Activated T-helper 2 cell treated with anti-CD3 and anti-CD28 coated beads, Interferon-gamma antibody, Interleukin-2, Interleukin-4, amounts not matched to agents 10 μg/mL and 5 μg/mL and 100 μg/mL, durations not matched to agents 14 hours and 24 hours and 36 hours (primary cell): Measurements from ENCODE around the gene LNX1. TPM values are rescaled to one million over a fixed set of nuclear protein-coding genes. Genes with fewer than 3 reads are reported as not detected.
A peak's percentile ranks its signal among the peaks of the same experiment; 100 is the strongest.
"Not testable (repeated sequence)": the region's sequence is repeated elsewhere in the genome, so short reads cannot be mapped to it uniquely, and the experiment has no call there.

Experiments used
- DNase-seq: peaks from one replicate; pipeline ENCODE4 v3.0.0; 2021; ENCODE audit warnings: low spot score
- H3K27ac Mint-ChIP-seq: one replicate; pipeline ENCODE4 v1.8.0; 2021; ENCODE audit warnings: mixed read lengths
- H3K27me3 Mint-ChIP-seq: one replicate; pipeline ENCODE4 v1.8.0; 2021; ENCODE audit warnings: low read depth, mixed read lengths
- H3K36me3 Mint-ChIP-seq: one replicate; pipeline ENCODE4 v1.8.0; 2021; ENCODE audit warnings: low read depth, mixed read lengths
- H3K4me1 Mint-ChIP-seq: one replicate; pipeline ENCODE4 v1.8.0; 2021; ENCODE audit warnings: low read depth, mixed read lengths
- H3K4me3 Mint-ChIP-seq: one replicate; pipeline ENCODE4 v1.8.0; 2021; ENCODE audit warnings: low read depth, mild to moderate bottlenecking, moderate library complexity, mixed read lengths
- H3K9me3 Mint-ChIP-seq: one replicate; pipeline ENCODE4 v1.8.0; 2021; ENCODE audit warnings: mixed read lengths
- intact Hi-C: fragments of 100-400 bp; cut with micrococcal nuclease; formaldehyde crosslinking; loops from one replicate; pipeline ENCODE4 v1.15.1; 2023
- total RNA-seq: library from RNA; stranded (reverse); gene quantifications from 2 replicates; pipeline ENCODE4 v1.2.3, GENCODE V29; 2022

LNX1 gene
- total RNA-seq, 1 donor from 2014 or later: not detected

DNA sequence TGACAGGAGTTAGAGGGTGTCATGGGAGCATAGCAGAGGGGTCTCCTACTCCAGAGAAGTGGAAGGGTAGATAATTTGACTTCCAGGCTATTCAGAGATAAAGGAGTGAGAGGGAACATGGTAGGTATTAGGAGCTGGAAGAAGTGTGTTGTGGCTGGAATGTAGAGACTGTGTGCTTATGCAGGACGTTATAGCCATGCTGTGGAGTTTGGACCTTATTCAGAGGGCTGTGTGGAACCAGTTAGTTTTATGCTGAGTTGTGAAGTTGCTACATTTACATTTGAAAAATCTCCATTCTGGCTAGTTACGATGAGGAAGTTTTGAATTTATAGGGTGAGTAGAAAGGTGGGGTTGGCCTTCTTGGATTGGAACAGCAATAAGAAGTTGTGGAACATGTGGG, 146.3 kb downstream of the LNX1 start:
- intact Hi-C loops: no loop called here
- H3K27me3 Mint-ChIP-seq: no peaks in the 10 kb centered on the region
- H3K27ac Mint-ChIP-seq: no peak overlapping the region
- no peak overlapping the region for H3K4me3 Mint-ChIP-seq
- peaks cover 4% of the 10 kb centered on the region for H3K4me1 Mint-ChIP-seq
- DNase-seq: no peak
- peaks cover 58% of the 10 kb centered on the region for H3K36me3 Mint-ChIP-seq
- H3K9me3 Mint-ChIP-seq: no peaks in the 10 kb centered on the region

DNA sequence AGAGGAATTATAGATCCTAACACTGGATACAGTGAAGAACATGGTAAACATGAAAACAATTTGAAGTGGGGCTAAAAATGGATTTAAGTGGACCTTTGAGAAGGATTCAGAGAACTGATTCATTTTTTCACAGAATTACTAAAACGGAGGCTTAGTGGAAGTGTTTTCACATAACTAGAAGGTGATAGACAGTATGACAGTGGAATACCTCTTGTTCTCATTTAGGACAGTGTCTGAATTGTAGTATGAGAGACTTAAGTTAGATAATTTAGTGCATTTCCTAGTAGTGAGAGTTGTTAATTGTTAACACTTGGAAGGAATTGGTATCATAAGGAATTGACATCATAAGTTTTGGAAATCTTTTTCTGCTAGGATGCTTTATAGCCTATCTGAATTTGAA, 149.7 kb downstream of the LNX1 start:
- Mint-ChIP-seq H3K27ac (no peak overlapping the region), H3K4me3 (no peak overlapping the region), H3K9me3 (no peaks in the 10 kb centered on the region), H3K36me3 (peaks cover 68% of the 10 kb centered on the region), H3K4me1 (peaks cover 4% of the 10 kb centered on the region), H3K27me3 (no peaks in the 10 kb centered on the region)
- intact Hi-C loops: no loop called here
- no peak for DNase-seq

DNA sequence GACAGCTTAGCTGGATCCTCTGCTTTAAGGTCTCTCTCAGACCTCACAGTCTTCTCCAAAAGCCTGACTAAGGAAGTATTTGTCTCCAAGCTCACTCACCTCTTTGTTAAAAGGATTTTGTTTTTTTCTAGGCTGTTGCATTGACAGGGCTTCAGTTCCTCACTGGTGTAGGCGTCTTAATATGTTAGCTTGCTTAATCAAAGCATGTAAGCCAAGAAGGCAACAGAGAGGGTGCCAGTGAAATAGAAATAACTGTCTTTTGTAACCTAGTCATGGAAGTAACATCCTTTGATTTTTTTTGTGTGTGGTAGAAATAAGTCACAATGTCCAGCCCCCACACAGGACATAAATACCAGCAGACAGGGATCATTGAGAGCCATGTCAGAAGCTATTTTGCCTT, 155.0 kb downstream of the LNX1 start:
- no peak for DNase-seq
- H3K36me3 Mint-ChIP-seq: peaks cover 65% of the 10 kb centered on the region
- H3K27me3 Mint-ChIP-seq: no peaks in the 10 kb centered on the region
- intact Hi-C loops: loop anchor here (10.0 kb wide), 1 partner anchor 421 kb away; no protein-coding TSS in a partner anchor
- H3K9me3 Mint-ChIP-seq: no peaks in the 10 kb centered on the region
- H3K4me1 Mint-ChIP-seq: peaks cover 12% of the 10 kb centered on the region
- H3K4me3 Mint-ChIP-seq: no peak overlapping the region
- no peak overlapping the region for H3K27ac Mint-ChIP-seq

DNA sequence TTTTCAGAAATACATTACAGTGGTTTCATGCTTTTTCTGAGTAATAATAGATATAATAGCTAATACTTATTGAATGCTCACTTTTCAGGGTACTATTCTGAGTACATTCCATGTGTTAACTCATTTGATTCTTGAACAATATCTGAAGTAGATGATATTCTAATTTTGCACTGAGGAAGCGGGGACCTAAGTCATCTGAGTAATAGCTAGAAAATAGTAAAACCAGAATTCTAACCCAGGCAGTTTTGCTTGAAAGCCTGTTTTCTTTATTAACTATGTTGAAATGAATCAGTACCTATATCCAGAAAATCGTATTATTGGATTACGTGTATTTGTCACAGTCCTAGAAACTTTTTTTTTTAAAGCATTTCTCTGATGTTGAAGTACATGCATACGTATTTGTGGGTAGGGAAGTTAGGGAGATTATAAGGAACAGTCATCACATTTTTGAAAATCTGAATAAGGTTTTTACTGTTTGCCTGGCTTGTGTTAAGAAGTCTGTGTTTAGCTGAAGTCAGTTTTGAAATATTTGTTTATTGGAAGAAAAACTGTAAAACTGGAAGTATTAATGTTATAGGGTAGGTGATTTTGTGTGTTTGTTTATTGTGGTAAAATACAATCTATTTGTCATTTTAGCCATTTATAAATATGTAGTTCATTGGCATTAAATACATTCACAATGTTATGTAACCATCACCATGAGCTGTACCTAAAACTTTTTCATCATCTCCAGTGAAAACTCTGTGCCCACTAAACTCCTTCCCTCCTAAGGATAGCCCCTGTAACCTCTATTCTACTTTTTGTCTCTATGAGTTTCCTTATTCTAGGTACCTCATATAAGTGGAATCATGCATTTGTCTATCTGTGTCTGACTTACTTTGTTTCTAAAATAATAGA, 158.5 kb downstream of the LNX1 start:
- DNase-seq: no peak
- H3K36me3 Mint-ChIP-seq: peaks cover 68% of the 10 kb centered on the region
- peak overlapping the region; percentile 42 for H3K27ac Mint-ChIP-seq
- H3K27me3 Mint-ChIP-seq: no peaks in the 10 kb centered on the region
- H3K4me3 Mint-ChIP-seq: no peak overlapping the region
- intact Hi-C loops: loop anchor here (5.0 to 10.0 kb wide), 2 partner anchors 55 to 418 kb away; partner anchors contain the start of gene FIP1L1
- H3K4me1 Mint-ChIP-seq: peaks cover 21% of the 10 kb centered on the region
- H3K9me3 Mint-ChIP-seq: no peaks in the 10 kb centered on the region

DNA sequence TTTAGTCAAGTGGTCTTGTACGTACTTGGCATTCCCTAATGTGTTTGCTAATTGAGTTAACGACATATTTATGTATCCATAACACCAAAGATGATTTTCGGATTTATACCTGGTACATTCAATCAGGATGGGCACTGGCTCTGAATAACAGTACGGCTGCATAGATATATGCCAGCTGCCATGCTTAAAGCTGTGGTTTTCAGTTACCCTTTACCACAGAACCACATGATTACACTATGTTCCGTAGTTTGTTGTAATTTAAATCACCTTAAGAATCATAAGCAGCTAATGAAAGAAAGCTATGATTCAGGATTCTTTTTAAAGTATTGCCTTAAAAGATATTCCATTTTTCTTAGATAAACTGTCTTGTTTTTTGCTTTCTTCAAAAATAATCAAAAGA, 160.2 kb downstream of the LNX1 start:
- Mint-ChIP-seq H3K27me3 (no peaks in the 10 kb centered on the region), H3K27ac (no peak overlapping the region), H3K4me3 (no peak overlapping the region), H3K4me1 (peaks cover 19% of the 10 kb centered on the region), H3K36me3 (peaks cover 62% of the 10 kb centered on the region), H3K9me3 (no peaks in the 10 kb centered on the region)
- no peak for DNase-seq
- intact Hi-C loops: loop anchor here (5.0 to 10.0 kb wide), 2 partner anchors 54 to 416 kb away; partner anchors contain the start of gene FIP1L1

DNA sequence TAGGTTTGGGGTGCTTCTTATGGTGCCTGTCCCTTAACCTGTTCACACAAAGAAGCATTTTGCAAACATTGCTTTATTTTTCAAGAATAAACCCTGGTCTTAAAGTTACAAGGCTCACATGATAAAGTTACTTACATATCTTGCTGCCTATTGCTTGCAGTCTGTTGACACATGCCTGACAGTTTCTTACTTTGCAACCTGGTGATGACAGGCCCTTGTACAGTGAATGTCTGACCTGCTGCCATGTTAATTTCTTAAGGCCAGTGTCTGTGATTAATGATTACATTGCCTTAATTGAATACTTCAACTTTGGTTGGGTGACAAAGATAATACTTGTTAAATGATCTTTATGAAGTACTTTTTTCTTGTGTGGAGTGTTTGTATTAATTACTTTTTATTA, 163.9 kb downstream of the LNX1 start:
- no peak overlapping the region for H3K27ac Mint-ChIP-seq
- peaks cover 14% of the 10 kb centered on the region for H3K4me1 Mint-ChIP-seq
- no peaks in the 10 kb centered on the region for H3K27me3 Mint-ChIP-seq
- intact Hi-C loops: no loop called here
- no peaks in the 10 kb centered on the region for H3K9me3 Mint-ChIP-seq
- no peak for DNase-seq
- no peak overlapping the region for H3K4me3 Mint-ChIP-seq
- peaks cover 45% of the 10 kb centered on the region for H3K36me3 Mint-ChIP-seq

DNA sequence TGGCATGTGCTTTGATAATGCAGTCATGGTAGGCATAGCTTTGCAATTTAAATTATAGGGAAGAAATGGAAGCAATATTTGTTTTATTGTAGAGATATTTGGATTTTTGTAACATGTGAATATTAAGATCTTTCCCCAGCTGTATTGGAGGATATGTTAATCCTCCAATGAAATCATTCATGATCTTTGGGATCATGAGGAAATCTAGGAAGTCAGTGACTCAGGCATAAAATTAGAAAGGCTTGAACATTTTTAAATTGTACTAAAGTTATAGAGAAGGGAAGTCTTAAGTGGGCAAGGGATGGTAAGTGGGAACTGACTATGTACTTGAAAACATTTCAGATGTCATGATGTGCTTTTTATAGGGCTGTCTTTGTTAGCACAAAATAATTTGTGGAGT, 167.0 kb downstream of the LNX1 start:
- Mint-ChIP-seq H3K27me3 (no peaks in the 10 kb centered on the region), H3K4me1 (peaks cover 3% of the 10 kb centered on the region), H3K4me3 (no peak overlapping the region), H3K9me3 (no peaks in the 10 kb centered on the region), H3K27ac (no peak overlapping the region), H3K36me3 (peaks cover 27% of the 10 kb centered on the region)
- no peak for DNase-seq
- intact Hi-C loops: no loop called here

DNA sequence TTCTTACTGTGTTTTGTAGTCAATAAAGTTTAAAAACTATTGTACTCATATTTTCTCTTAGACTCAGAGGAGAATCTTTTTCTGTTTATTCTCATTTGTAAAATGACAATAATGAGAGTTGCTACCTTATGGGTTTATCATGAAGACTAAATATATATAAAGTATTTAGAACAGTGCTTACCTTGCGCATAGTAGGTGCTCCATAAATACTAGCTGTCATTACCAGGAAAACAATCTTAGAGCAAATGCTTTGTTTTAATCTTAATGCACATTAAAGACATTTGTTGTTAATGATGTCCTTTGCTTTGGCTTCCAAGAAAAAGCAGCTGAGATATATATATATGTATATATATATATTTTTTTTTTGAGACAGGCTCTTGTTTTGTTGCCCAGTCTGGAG, 168.9 kb downstream of the LNX1 start:
- intact Hi-C loops: no loop called here
- DNase-seq: no peak
- Mint-ChIP-seq H3K4me1 (peaks cover 3% of the 10 kb centered on the region), H3K4me3 (no peak overlapping the region), H3K27ac (no peak overlapping the region), H3K27me3 (no peaks in the 10 kb centered on the region), H3K36me3 (peaks cover 15% of the 10 kb centered on the region), H3K9me3 (no peaks in the 10 kb centered on the region)

DNA sequence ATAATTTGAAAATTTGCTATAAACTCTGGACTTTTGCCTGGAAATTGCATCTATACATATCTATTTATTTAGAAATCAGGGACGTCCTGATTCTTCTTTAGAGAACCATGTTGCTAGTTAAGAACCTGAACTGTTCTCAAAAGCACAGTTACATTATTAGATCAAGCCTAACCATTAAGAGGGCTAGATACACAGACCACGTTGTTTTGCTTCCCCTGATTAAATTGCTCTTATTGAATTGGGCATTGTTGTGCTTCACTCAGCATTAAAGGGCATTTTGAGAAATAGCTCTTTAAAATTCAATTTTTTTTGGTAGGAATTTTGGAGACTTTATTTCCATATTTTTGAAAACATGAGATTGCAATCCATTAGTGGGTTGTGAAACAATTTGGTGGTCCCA, 169.5 kb downstream of the LNX1 start:
- no peaks in the 10 kb centered on the region for H3K27me3 Mint-ChIP-seq
- H3K4me1 Mint-ChIP-seq: peaks cover 3% of the 10 kb centered on the region
- H3K36me3 Mint-ChIP-seq: peaks cover 13% of the 10 kb centered on the region
- H3K4me3 Mint-ChIP-seq: no peak overlapping the region
- H3K9me3 Mint-ChIP-seq: no peaks in the 10 kb centered on the region
- intact Hi-C loops: no loop called here
- H3K27ac Mint-ChIP-seq: no peak overlapping the region
- no peak for DNase-seq

DNA sequence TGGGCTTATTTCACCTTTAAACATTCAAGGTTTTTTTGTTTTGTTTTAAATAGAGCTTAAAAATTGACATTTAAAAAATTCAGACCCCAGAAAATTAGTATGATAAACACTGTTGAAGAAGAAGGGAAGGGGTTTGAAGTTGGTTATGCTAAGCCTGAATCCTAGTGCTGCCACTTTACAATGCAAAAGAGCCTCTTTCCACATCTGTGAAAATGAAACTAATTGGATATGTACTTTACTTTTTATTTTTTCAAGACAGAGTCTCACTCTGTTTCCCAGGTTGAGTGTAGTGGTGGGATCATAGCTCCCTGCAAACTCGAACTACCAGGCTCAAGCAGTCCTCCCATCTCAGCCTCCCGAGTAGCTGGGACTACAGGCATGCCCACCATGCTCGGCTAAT, 172.1 kb downstream of the LNX1 start:
- intact Hi-C loops: no loop called here
- Mint-ChIP-seq H3K4me3 (no peak overlapping the region), H3K4me1 (peaks cover 11% of the 10 kb centered on the region), H3K9me3 (no peaks in the 10 kb centered on the region), H3K27me3 (no peaks in the 10 kb centered on the region), H3K36me3 (peaks cover 23% of the 10 kb centered on the region), H3K27ac (no peak overlapping the region)
- no peak for DNase-seq

DNA sequence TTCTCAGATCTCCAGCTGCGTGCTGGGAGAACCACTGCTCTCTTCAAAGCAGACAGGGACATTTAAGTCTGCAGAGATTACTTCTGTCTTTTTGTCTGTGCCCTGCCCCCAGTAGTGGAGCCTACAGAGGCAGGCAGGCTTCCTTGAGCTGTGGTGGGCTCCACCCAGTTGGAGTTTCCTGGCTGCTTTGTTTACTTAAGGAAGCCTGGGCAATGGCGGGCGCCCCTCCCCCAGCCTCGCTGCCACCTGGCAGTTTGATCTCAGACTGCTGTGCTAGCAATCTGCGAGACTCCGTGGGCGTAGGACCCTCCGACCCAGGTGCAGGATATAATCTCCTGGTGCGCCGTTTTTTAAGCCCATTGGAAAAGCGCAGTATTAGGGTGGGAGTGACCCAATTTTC, 181.8 kb downstream of the LNX1 start:
- H3K4me3 Mint-ChIP-seq, intact Hi-C loops, H3K27me3 Mint-ChIP-seq, H3K27ac Mint-ChIP-seq, H3K9me3 Mint-ChIP-seq, DNase-seq: not testable (repeated sequence)
- peaks cover 28% of the 10 kb centered on the region for H3K4me1 Mint-ChIP-seq
- peaks cover 57% of the 10 kb centered on the region for H3K36me3 Mint-ChIP-seq
